PC-9 (cell line): ENCODE results near the gene AGAP1.

Source experiments
- CTCF ChIP-seq: fragments of 200-600 bp; sonication (generic); conservative IDR thresholded peaks from 2 replicates; pipeline ENCODE4 v1.6.1; 2017; ENCODE audit warnings: mixed run types, antibody characterized with exemption, mild to moderate bottlenecking, moderate library complexity
- EZH2 ChIP-seq: fragments of 200-600 bp; sonication (generic); IDR thresholded peaks from 2 replicates; pipeline ENCODE4 v1.8.0; 2017; ENCODE audit warnings: antibody characterized with exemption, low read depth

GRCh38 chr2:235672720-235673119, 178.9 kb downstream of the AGAP1 start:
- TF ChIP-seq CTCF: no peak
- TF ChIP-seq EZH2: no peak
